Osteoblast (primary cell): Measurements from ENCODE around the gene MSL3B.
"Not testable (repeated sequence)": the region's sequence is repeated elsewhere in the genome, so short reads cannot be mapped to it uniquely, and the experiment has no call there.

ENCODE experiments used
- DNase-seq: peaks from one replicate; pipeline ENCODE4 v3.0.0; 2011; ENCODE audit warnings: low spot score, mixed read lengths; ENCODE audit not compliant: insufficient read length; ENCODE audit errors: missing footprints
- H2AFZ ChIP-seq: 2 replicates; pipeline ENCODE4 v1.6.0; 2011; ENCODE audit warnings: mild to moderate bottlenecking, low read length
- H3K27ac ChIP-seq: 2 replicates; pipeline ENCODE4 v1.5.1; 2011; ENCODE audit warnings: mild to moderate bottlenecking, low read depth, low read length, moderate library complexity
- H3K27me3 ChIP-seq: 2 replicates; pipeline ENCODE4 v1.6.0; 2012; ENCODE audit warnings: mild to moderate bottlenecking, control low read depth, inconsistent platforms, low read length, moderate library complexity; ENCODE audit not compliant: insufficient read depth
- H3K36me3 ChIP-seq: 2 replicates; pipeline ENCODE4 v1.5.1; 2011; ENCODE audit warnings: mild to moderate bottlenecking, low read length, control low read depth, moderate library complexity; ENCODE audit not compliant: insufficient read depth
- H3K4me1 ChIP-seq: 2 replicates; pipeline ENCODE4 v1.5.1; 2011; ENCODE audit warnings: mild to moderate bottlenecking, low read length, control low read depth, moderate library complexity; ENCODE audit not compliant: insufficient read depth
- H3K4me2 ChIP-seq: 2 replicates; pipeline ENCODE4 v1.6.0; 2011; ENCODE audit warnings: mild to moderate bottlenecking, low read length; ENCODE audit not compliant: insufficient read depth
- H3K4me3 ChIP-seq: fragments of 200-600 bp; sonication (generic); 3 replicates; pipeline ENCODE4 v1.5.1; 2012; ENCODE audit warnings: mild to moderate bottlenecking, low read length, inconsistent platforms; ENCODE audit not compliant: insufficient read depth
- H3K79me2 ChIP-seq: 2 replicates; pipeline ENCODE4 v1.6.0; 2012; ENCODE audit warnings: mild to moderate bottlenecking, low read length, control low read depth, inconsistent platforms; ENCODE audit not compliant: insufficient read depth
- H3K9me3 ChIP-seq: 2 replicates; pipeline ENCODE4 v1.5.1; 2011; ENCODE audit warnings: low read depth, low read length, control low read depth
- H4K20me1 ChIP-seq: 2 replicates; pipeline ENCODE4 v1.6.0; 2012; ENCODE audit warnings: mild to moderate bottlenecking, low read length, control low read depth; ENCODE audit not compliant: insufficient read depth
- CTCF ChIP-seq: IDR thresholded peaks from 2 replicates; pipeline ENCODE4 v1.5.1; 2011; ENCODE audit warnings: mild to moderate bottlenecking, low read depth, low read length, moderate library complexity; ENCODE audit errors: extremely low read depth

Gene MSL3B

GRCh38 chr2:233892793-233893192 lies 24.6 kb upstream of the MSL3B start:
- no peak overlapping the region for H3K4me2 ChIP-seq
- peak; percentile 6 for DNase-seq
- H3K27ac ChIP-seq = no peak overlapping the region

DNA sequence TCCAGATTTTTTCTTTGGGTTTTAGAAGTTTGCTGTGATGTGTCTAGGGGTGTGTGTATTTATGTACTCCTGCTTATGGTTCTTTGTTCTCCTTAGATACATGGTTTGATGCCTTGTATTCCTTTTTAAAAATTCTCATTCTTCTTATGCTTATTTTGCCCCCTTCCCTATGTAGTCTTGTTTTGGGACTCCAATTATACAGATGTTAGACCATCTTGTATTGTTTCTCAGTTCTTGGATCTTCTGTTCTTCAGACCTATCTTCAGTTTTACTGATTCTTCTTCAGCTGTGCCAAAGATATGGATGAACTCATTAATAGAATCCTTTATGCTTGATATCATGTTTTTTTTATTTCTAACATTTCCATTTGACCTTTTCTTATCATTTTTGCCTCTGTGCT lies 14.2 kb upstream of the MSL3B start:
- Histone ChIP-seq H3K4me2 (no peak overlapping the region), H3K4me1 (no peaks in the 10 kb centered on the region), H3K4me3 (no peak overlapping the region), H3K9me3 (no peaks in the 10 kb centered on the region), H2AFZ (no peak overlapping the region), H3K27me3 (no peaks in the 10 kb centered on the region), H3K27ac (no peak overlapping the region), H3K79me2 (no peaks in the 10 kb centered on the region), H3K36me3 (no peaks in the 10 kb centered on the region), H4K20me1 (no peaks in the 10 kb centered on the region)
- no peak for DNase-seq
- no peak for TF ChIP-seq CTCF

More at GRCh38 chr2:233892793-233893192, 24.6 kb upstream of the MSL3B start:
- H3K4me1 ChIP-seq = no peaks in the 10 kb centered on the region
- H3K27me3 ChIP-seq = peaks cover 2% of the 10 kb centered on the region
- H3K9me3 ChIP-seq = no peaks in the 10 kb centered on the region
- no peaks in the 10 kb centered on the region for H4K20me1 ChIP-seq
- H3K36me3 ChIP-seq = no peaks in the 10 kb centered on the region
- no peak overlapping the region for H2AFZ ChIP-seq
- no peaks in the 10 kb centered on the region for H3K79me2 ChIP-seq
- no peak overlapping the region for H3K4me3 ChIP-seq
- TF ChIP-seq CTCF = no peak

- not testable (repeated sequence) for H3K4me3 ChIP-seq, H4K20me1 ChIP-seq, DNase-seq, H3K4me2 ChIP-seq, H3K9me3 ChIP-seq, H2AFZ ChIP-seq, H3K4me1 ChIP-seq, H3K36me3 ChIP-seq, H3K27ac ChIP-seq, H3K79me2 ChIP-seq
- peaks cover 13% of the 10 kb centered on the region for H3K27me3 ChIP-seq
Measured at GRCh38 chr2:233872125-233872524, 3.9 kb upstream of the MSL3B start.

DNA sequence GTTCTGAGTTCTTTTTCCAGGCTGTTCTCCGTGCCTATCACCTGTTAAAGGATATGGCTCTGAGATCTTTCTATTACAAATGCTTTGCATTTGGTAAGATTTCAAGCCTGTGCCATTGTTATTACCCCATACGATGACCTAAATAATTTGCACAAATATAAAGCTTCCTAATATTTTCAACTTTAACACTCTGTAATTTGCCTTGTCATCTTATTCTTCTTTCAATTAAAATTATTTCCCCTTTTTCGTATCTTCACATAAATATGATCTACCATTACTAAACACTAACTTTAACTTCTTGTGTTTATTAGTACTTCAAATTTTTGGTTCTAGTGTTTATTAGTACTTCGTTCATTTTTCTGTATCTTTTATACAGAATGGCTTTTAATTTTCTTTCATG lies 3.2 kb upstream of the MSL3B start:
- no peak overlapping the region for H3K4me2 ChIP-seq
- H3K4me1 ChIP-seq = no peaks in the 10 kb centered on the region
- H4K20me1 ChIP-seq = no peaks in the 10 kb centered on the region
- H3K79me2 ChIP-seq = no peaks in the 10 kb centered on the region
- no peak overlapping the region for H3K27ac ChIP-seq
- peak; percentile 5 for DNase-seq
- no peak for TF ChIP-seq CTCF
- H3K4me3 ChIP-seq = no peak overlapping the region
- peaks cover 13% of the 10 kb centered on the region for H3K27me3 ChIP-seq
- peaks cover 6% of the 10 kb centered on the region for H3K36me3 ChIP-seq
- no peak overlapping the region for H2AFZ ChIP-seq
- no peaks in the 10 kb centered on the region for H3K9me3 ChIP-seq
